DOHH2 (cell line): ENCODE measurements around the gene NEUROG2.

Experiments used
- H3F3A ChIP-seq: fragments of 200-600 bp; sonication (generic), shearing (Covaris generic); 2 replicates; pipeline ENCODE4 v1.6.0; 2016; ENCODE audit warnings: antibody characterized with exemption, mild to moderate bottlenecking; ENCODE audit not compliant: control insufficient read depth, insufficient read depth
- H3K27ac ChIP-seq: fragments of 200-600 bp; sonication (generic); 2 replicates; pipeline ENCODE4 v1.5.1; 2014; ENCODE audit warnings: low read depth, mild to moderate bottlenecking, low read length, moderate library complexity
- H3K27me3 ChIP-seq: fragments of 200-600 bp; sonication (generic); 2 replicates; pipeline ENCODE4 v1.6.1; 2014; ENCODE audit warnings: mild to moderate bottlenecking, low read length, mixed read lengths; ENCODE audit not compliant: control insufficient read depth
- H3K36me3 ChIP-seq: fragments of 200-600 bp; sonication (generic); 2 replicates; pipeline ENCODE4 v1.6.1; 2014; ENCODE audit warnings: mild to moderate bottlenecking, low read length, moderate library complexity, mixed read lengths; ENCODE audit not compliant: control insufficient read depth
- H3K4me1 ChIP-seq: fragments of 200-600 bp; sonication (generic); 2 replicates; pipeline ENCODE4 v1.6.1; 2014; ENCODE audit warnings: mild to moderate bottlenecking, low read length, mixed read lengths; ENCODE audit not compliant: control insufficient read depth
- H3K4me2 ChIP-seq: fragments of 200-600 bp; sonication (generic); 2 replicates; pipeline ENCODE4 v1.6.0; 2014; ENCODE audit warnings: mild to moderate bottlenecking, low read length, moderate library complexity
- H3K4me3 ChIP-seq: fragments of 200-600 bp; sonication (generic); 2 replicates; pipeline ENCODE4 v1.5.1; 2014; ENCODE audit warnings: mild to moderate bottlenecking, low read length, mixed read lengths
- H3K79me2 ChIP-seq: fragments of 200-600 bp; sonication (generic); 2 replicates; pipeline ENCODE4 v1.6.1; 2014; ENCODE audit warnings: mild to moderate bottlenecking, low read length, mixed read lengths; ENCODE audit not compliant: control insufficient read depth
- H3K9me2 ChIP-seq: fragments of 200-600 bp; sonication (generic); replicated peaks from 2 replicates; pipeline ENCODE4 v1.6.1; 2014; ENCODE audit warnings: mild to moderate bottlenecking, low read length, mixed read lengths; ENCODE audit not compliant: control insufficient read depth
- H3K9me3 ChIP-seq: fragments of 200-600 bp; sonication (generic); 2 replicates; pipeline ENCODE4 v1.6.1; 2014; ENCODE audit warnings: antibody characterized with exemption, low read length, mixed read lengths; ENCODE audit not compliant: control insufficient read depth, insufficient read depth
- H4K20me1 ChIP-seq: fragments of 200-600 bp; sonication (generic); 2 replicates; pipeline ENCODE4 v1.6.0; 2014; ENCODE audit warnings: low read depth, mild to moderate bottlenecking, antibody characterized with exemption, low read length, moderate library complexity; ENCODE audit not compliant: control insufficient read depth, insufficient read depth
- CTCF ChIP-seq: fragments of 200-600 bp; sonication (generic); IDR thresholded peaks from one replicate; pipeline ENCODE4 v1.5.1; 2014; ENCODE audit warnings: antibody characterized with exemption, mild to moderate bottlenecking, low read depth, low read length; ENCODE audit not compliant: poor library complexity, severe bottlenecking
- EZH2phosphoT487 ChIP-seq: fragments of 200-600 bp; sonication (generic); IDR thresholded peaks from 2 replicates; pipeline ENCODE4 v1.6.1; 2017; ENCODE audit warnings: borderline replicate concordance, mild to moderate bottlenecking, antibody characterized with exemption, low read length, moderate library complexity, mixed read lengths

NEUROG2 gene

GRCh38 chr4:112485930-112486329 lies 30.1 kb downstream of the NEUROG2 start:
- Histone ChIP-seq H3F3A (no peaks in the 10 kb centered on the region), H3K27ac (no peak overlapping the region), H3K4me3 (no peak overlapping the region), H3K27me3 (no peaks in the 10 kb centered on the region), H3K36me3 (no peaks in the 10 kb centered on the region), H3K9me2 (no peaks in the 10 kb centered on the region), H3K9me3 (peaks cover 7% of the 10 kb centered on the region; the same call in 1 of the 2 replicates), H3K4me2 (no peak overlapping the region), H4K20me1 (no peaks in the 10 kb centered on the region), H3K79me2 (no peaks in the 10 kb centered on the region), H3K4me1 (no peaks in the 10 kb centered on the region)
- no peak for TF ChIP-seq EZH2phosphoT487
- TF ChIP-seq CTCF, result no peak

GRCh38 chr4:112473985-112474384 lies 42.0 kb downstream of the NEUROG2 start:
- no peak for TF ChIP-seq CTCF
- TF ChIP-seq EZH2phosphoT487, result no peak
- Histone ChIP-seq H3K79me2 (no peaks in the 10 kb centered on the region), H3K4me2 (no peak overlapping the region), H3K27me3 (no peaks in the 10 kb centered on the region), H3K9me2 (no peaks in the 10 kb centered on the region), H3K27ac (no peak overlapping the region), H3F3A (no peaks in the 10 kb centered on the region), H3K36me3 (no peaks in the 10 kb centered on the region), H4K20me1 (no peaks in the 10 kb centered on the region), H3K4me1 (no peaks in the 10 kb centered on the region), H3K9me3 (no peaks in the 10 kb centered on the region), H3K4me3 (no peak overlapping the region)

- no peaks in the 10 kb centered on the region for H3K79me2 ChIP-seq
Observed at GRCh38 chr4:112472318-112472717, 43.7 kb downstream of the NEUROG2 start.

More at GRCh38 chr4:112472318-112472717, 43.7 kb downstream of the NEUROG2 start:
- Histone ChIP-seq H3K4me1 (no peaks in the 10 kb centered on the region), H4K20me1 (no peaks in the 10 kb centered on the region), H3K36me3 (no peaks in the 10 kb centered on the region), H3K27ac (no peak overlapping the region), H3K9me2 (no peaks in the 10 kb centered on the region), H3F3A (no peaks in the 10 kb centered on the region), H3K9me3 (no peaks in the 10 kb centered on the region), H3K4me3 (no peak overlapping the region), H3K4me2 (no peak overlapping the region), H3K27me3 (no peaks in the 10 kb centered on the region)
- TF ChIP-seq EZH2phosphoT487, result no peak
- TF ChIP-seq CTCF, result no peak
